HG02798 (cell line): ENCODE results near the gene OGFR.

Source experiments
- ATAC-seq: cut with Tn5 transposase; IDR thresholded peaks from one replicate; pipeline ENCODE4 v1.9.1; 2021; ENCODE audit warnings: mild to moderate bottlenecking; ENCODE audit not compliant: unreplicated experiment, poor library complexity

Gene OGFR

GRCh38 chr20:62799036-62799435, 5.6 kb upstream of the OGFR start:
- ATAC-seq = no peak

GRCh38 chr20:62799459-62799858, 5.2 kb upstream of the OGFR start:
- no peak for ATAC-seq

- ATAC-seq = no peak
Observed at GRCh38 chr20:62799873-62800272, 4.8 kb upstream of the OGFR start.

- ATAC-seq = no peak
Observed at GRCh38 chr20:62800314-62801259, 4.0 kb upstream of the OGFR start.

GRCh38 chr20:62801284-62802010, 3.2 kb upstream of the OGFR start:
- no peak for ATAC-seq

- no peak for ATAC-seq
Observed at GRCh38 chr20:62802026-62802712, 2.5 kb upstream of the OGFR start.

GRCh38 chr20:62804021-62804626, 511 bp upstream of the OGFR start:
- no peak for ATAC-seq

- peak; percentile 33 for ATAC-seq
Observed at GRCh38 chr20:62805155-62805710, 598 bp downstream of the OGFR start.

GRCh38 chr20:62805711-62806382, 1.2 kb downstream of the OGFR start:
- ATAC-seq = no peak

- ATAC-seq = no peak
Observed at GRCh38 chr20:62806383-62807050, 1.9 kb downstream of the OGFR start.

- no peak for ATAC-seq
Observed at GRCh38 chr20:62807444-62808210, 3.0 kb downstream of the OGFR start.

- peak; percentile 34 for ATAC-seq
Observed at GRCh38 chr20:62808211-62808865, 3.7 kb downstream of the OGFR start.

- no peak for ATAC-seq
Observed at GRCh38 chr20:62809530-62810428, 5.1 kb downstream of the OGFR start.

GRCh38 chr20:62811320-62811719, 6.7 kb downstream of the OGFR start:
- ATAC-seq = no peak

- ATAC-seq = no peak
Observed at GRCh38 chr20:62811720-62812119, 7.1 kb downstream of the OGFR start.

GRCh38 chr20:62812181-62812906, 7.7 kb downstream of the OGFR start:
- no peak for ATAC-seq
